Measurements from ENCODE around the gene ERC2.

The ERC2 gene

DNA sequence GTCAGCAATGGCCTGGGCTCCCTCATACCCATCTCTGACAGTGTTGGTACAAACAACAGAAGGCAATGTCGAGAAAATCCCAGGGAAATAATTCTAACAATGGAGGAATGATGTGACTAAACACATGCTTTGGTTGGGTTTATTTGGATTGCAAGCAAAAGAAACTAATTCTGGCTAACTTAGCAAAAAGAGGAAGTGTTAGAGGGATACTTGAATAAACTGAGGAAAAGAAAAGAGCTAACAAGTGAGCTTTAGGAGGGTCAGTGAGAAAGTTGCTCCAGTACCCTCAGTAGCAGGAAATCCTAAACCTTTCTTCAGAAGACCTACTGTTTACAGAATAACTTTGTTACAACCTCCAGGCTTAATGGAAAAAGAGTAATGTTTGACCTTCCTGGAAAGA lies 716.5 kb downstream of the ERC2 start:
- H3K27ac ChIP-seq (ENCODE audit: low read depth, low read length), result no peak overlapping the region
- no peaks in the 10 kb centered on the region for H3K9me3 ChIP-seq (ENCODE audit: control insufficient read depth in 1 of 2, low read length in 2 of 2)
- H3K9ac ChIP-seq (ENCODE audit: low read depth in 1 of 2, low read length in 2 of 2), result no peak overlapping the region
- H3K4me3 ChIP-seq (ENCODE audit: low read depth in 1 of 2, low read length in 2 of 2), result no peak overlapping the region
- H3K4me1 ChIP-seq (ENCODE audit: control insufficient read depth in 1 of 2, insufficient read depth in 2 of 2, low read length in 2 of 2), result no peaks in the 10 kb centered on the region
- no peaks in the 10 kb centered on the region for H3K36me3 ChIP-seq (ENCODE audit: control insufficient read depth in 1 of 2, insufficient read depth in 2 of 2, low read length in 2 of 2)
- H3K27me3 ChIP-seq (ENCODE audit: control insufficient read depth in 1 of 2, insufficient read depth in 2 of 2, low read length in 2 of 2), result no peaks in the 10 kb centered on the region

DNA sequence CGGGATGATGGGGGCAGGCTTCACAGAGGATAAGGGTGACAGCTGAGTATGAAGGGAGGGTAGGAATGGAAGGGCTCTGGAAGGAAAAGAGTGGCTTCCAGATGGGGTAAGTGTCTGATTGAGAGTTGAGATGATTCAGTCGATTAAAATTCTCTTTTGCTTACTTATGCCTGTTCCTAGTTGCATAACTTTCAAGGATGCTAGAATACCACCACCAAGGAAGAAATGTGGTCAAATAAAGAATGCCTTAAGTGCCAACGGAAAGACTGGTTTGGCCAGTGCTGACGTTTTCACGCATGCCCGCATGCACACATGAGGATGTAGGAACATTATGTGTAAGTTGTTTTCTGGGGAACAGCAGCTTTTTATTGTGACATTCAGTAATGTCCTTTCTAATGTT lies 717.7 kb downstream of the ERC2 start:
- Histone ChIP-seq H3K9ac (ENCODE audit: low read depth in 1 of 2, low read length in 2 of 2) (no peak overlapping the region), H3K36me3 (ENCODE audit: control insufficient read depth in 1 of 2, insufficient read depth in 2 of 2, low read length in 2 of 2) (no peaks in the 10 kb centered on the region), H3K27ac (ENCODE audit: low read depth, low read length) (no peak overlapping the region), H3K4me1 (ENCODE audit: control insufficient read depth in 1 of 2, insufficient read depth in 2 of 2, low read length in 2 of 2) (no peaks in the 10 kb centered on the region), H3K9me3 (ENCODE audit: control insufficient read depth in 1 of 2, low read length in 2 of 2) (no peaks in the 10 kb centered on the region), H3K4me3 (ENCODE audit: low read depth in 1 of 2, low read length in 2 of 2) (no peak overlapping the region), H3K27me3 (ENCODE audit: control insufficient read depth in 1 of 2, insufficient read depth in 2 of 2, low read length in 2 of 2) (no peaks in the 10 kb centered on the region)

GRCh38 chr3:55749036-55749435 lies 719.2 kb downstream of the ERC2 start:
- Histone ChIP-seq H3K9me3 (ENCODE audit: control insufficient read depth in 1 of 2, low read length in 2 of 2) (no peaks in the 10 kb centered on the region), H3K9ac (ENCODE audit: low read depth in 1 of 2, low read length in 2 of 2) (no peak overlapping the region), H3K4me3 (ENCODE audit: low read depth in 1 of 2, low read length in 2 of 2) (no peak overlapping the region), H3K4me1 (ENCODE audit: control insufficient read depth in 1 of 2, insufficient read depth in 2 of 2, low read length in 2 of 2) (no peaks in the 10 kb centered on the region), H3K27ac (ENCODE audit: low read depth, low read length) (no peak overlapping the region), H3K36me3 (ENCODE audit: control insufficient read depth in 1 of 2, insufficient read depth in 2 of 2, low read length in 2 of 2) (no peaks in the 10 kb centered on the region), H3K27me3 (ENCODE audit: control insufficient read depth in 1 of 2, insufficient read depth in 2 of 2, low read length in 2 of 2) (no peaks in the 10 kb centered on the region)

GRCh38 chr3:55746808-55747413 lies 721.4 kb downstream of the ERC2 start:
- Histone ChIP-seq H3K36me3 (ENCODE audit: control insufficient read depth in 1 of 2, insufficient read depth in 2 of 2, low read length in 2 of 2) (no peaks in the 10 kb centered on the region), H3K9ac (ENCODE audit: low read depth in 1 of 2, low read length in 2 of 2) (no peak overlapping the region), H3K4me3 (ENCODE audit: low read depth in 1 of 2, low read length in 2 of 2) (no peak overlapping the region), H3K9me3 (ENCODE audit: control insufficient read depth in 1 of 2, low read length in 2 of 2) (no peaks in the 10 kb centered on the region), H3K27ac (ENCODE audit: low read depth, low read length) (no peak overlapping the region), H3K4me1 (ENCODE audit: control insufficient read depth in 1 of 2, insufficient read depth in 2 of 2, low read length in 2 of 2) (no peaks in the 10 kb centered on the region), H3K27me3 (ENCODE audit: control insufficient read depth in 1 of 2, insufficient read depth in 2 of 2, low read length in 2 of 2) (no peaks in the 10 kb centered on the region)

DNA sequence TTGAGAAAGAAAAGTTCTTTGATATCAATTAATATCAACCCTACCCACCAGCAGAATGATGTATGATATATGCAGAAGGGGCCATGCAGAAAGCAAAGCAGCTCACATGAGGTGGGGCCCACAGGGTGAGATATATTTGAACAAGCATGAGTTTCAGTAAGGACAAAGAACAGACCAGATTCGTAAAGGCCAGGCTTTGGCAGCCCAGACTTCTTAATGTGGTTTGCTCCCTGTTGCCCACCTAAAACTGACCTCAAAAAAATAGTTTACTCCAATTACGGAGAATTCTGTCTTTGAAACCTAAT lies 725.5 kb downstream of the ERC2 start:
- Histone ChIP-seq H3K36me3 (ENCODE audit: control insufficient read depth in 1 of 2, insufficient read depth in 2 of 2, low read length in 2 of 2) (no peaks in the 10 kb centered on the region), H3K27ac (ENCODE audit: low read depth, low read length) (no peak overlapping the region), H3K27me3 (ENCODE audit: control insufficient read depth in 1 of 2, insufficient read depth in 2 of 2, low read length in 2 of 2) (no peaks in the 10 kb centered on the region), H3K9ac (ENCODE audit: low read depth in 1 of 2, low read length in 2 of 2) (no peak overlapping the region), H3K4me3 (ENCODE audit: low read depth in 1 of 2, low read length in 2 of 2) (no peak overlapping the region), H3K4me1 (ENCODE audit: control insufficient read depth in 1 of 2, insufficient read depth in 2 of 2, low read length in 2 of 2) (no peaks in the 10 kb centered on the region), H3K9me3 (ENCODE audit: control insufficient read depth in 1 of 2, low read length in 2 of 2) (no peaks in the 10 kb centered on the region)

GRCh38 chr3:55742022-55742831 lies 726.0 kb downstream of the ERC2 start:
- H3K9me3 ChIP-seq (ENCODE audit: control insufficient read depth in 1 of 2, low read length in 2 of 2), result no peaks in the 10 kb centered on the region
- H3K27me3 ChIP-seq (ENCODE audit: control insufficient read depth in 1 of 2, insufficient read depth in 2 of 2, low read length in 2 of 2), result no peaks in the 10 kb centered on the region
- no peak overlapping the region for H3K27ac ChIP-seq (ENCODE audit: low read depth, low read length)
- H3K9ac ChIP-seq (ENCODE audit: low read depth in 1 of 2, low read length in 2 of 2), result no peak overlapping the region
- H3K4me3 ChIP-seq (ENCODE audit: low read depth in 1 of 2, low read length in 2 of 2), result no peak overlapping the region
- H3K4me1 ChIP-seq (ENCODE audit: control insufficient read depth in 1 of 2, insufficient read depth in 2 of 2, low read length in 2 of 2), result no peaks in the 10 kb centered on the region
- no peaks in the 10 kb centered on the region for H3K36me3 ChIP-seq (ENCODE audit: control insufficient read depth in 1 of 2, insufficient read depth in 2 of 2, low read length in 2 of 2)

- no peaks in the 10 kb centered on the region for H3K36me3 ChIP-seq (ENCODE audit: control insufficient read depth in 1 of 2, insufficient read depth in 2 of 2, low read length in 2 of 2)
- no peak overlapping the region for H3K27ac ChIP-seq (ENCODE audit: low read depth, low read length)
- no peak overlapping the region for H3K9ac ChIP-seq (ENCODE audit: low read depth in 1 of 2, low read length in 2 of 2)
- no peaks in the 10 kb centered on the region for H3K9me3 ChIP-seq (ENCODE audit: control insufficient read depth in 1 of 2, low read length in 2 of 2)
- H3K27me3 ChIP-seq (ENCODE audit: control insufficient read depth in 1 of 2, insufficient read depth in 2 of 2, low read length in 2 of 2), result no peaks in the 10 kb centered on the region
- H3K4me1 ChIP-seq (ENCODE audit: control insufficient read depth in 1 of 2, insufficient read depth in 2 of 2, low read length in 2 of 2), result no peaks in the 10 kb centered on the region
- H3K4me3 ChIP-seq (ENCODE audit: low read depth in 1 of 2, low read length in 2 of 2), result no peak overlapping the region
Observed at GRCh38 chr3:55737186-55737585, 731.1 kb downstream of the ERC2 start.

DNA sequence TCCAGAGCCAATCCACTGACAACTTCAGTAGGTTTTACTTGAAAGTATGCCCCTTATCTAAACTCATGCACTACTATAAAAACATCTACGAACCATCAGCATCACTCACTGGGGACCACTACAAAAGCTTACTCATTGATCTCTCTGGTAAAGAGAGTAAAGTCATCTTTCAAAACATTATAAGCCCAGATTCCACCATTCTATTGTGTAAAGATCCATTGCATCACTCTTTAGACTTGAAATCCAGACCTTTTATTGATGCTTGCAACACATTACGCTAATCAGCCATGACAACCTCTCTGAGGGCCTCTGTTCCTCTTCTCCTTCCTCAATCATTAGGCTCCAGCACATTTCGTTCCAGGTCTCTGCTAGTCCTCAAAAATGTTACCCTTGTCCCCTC lies 732.3 kb downstream of the ERC2 start:
- Histone ChIP-seq H3K9ac (ENCODE audit: low read depth in 1 of 2, low read length in 2 of 2) (no peak overlapping the region), H3K36me3 (ENCODE audit: control insufficient read depth in 1 of 2, insufficient read depth in 2 of 2, low read length in 2 of 2) (no peaks in the 10 kb centered on the region), H3K4me1 (ENCODE audit: control insufficient read depth in 1 of 2, insufficient read depth in 2 of 2, low read length in 2 of 2) (no peaks in the 10 kb centered on the region), H3K27me3 (ENCODE audit: control insufficient read depth in 1 of 2, insufficient read depth in 2 of 2, low read length in 2 of 2) (no peaks in the 10 kb centered on the region), H3K27ac (ENCODE audit: low read depth, low read length) (no peak overlapping the region), H3K9me3 (ENCODE audit: control insufficient read depth in 1 of 2, low read length in 2 of 2) (no peaks in the 10 kb centered on the region), H3K4me3 (ENCODE audit: low read depth in 1 of 2, low read length in 2 of 2) (no peak overlapping the region)

GRCh38 chr3:55731741-55732140 lies 736.5 kb downstream of the ERC2 start:
- H3K9me3 ChIP-seq (ENCODE audit: control insufficient read depth in 1 of 2, low read length in 2 of 2), result no peaks in the 10 kb centered on the region
- no peaks in the 10 kb centered on the region for H3K27me3 ChIP-seq (ENCODE audit: control insufficient read depth in 1 of 2, insufficient read depth in 2 of 2, low read length in 2 of 2)
- H3K27ac ChIP-seq (ENCODE audit: low read depth, low read length), result no peak overlapping the region
- H3K9ac ChIP-seq (ENCODE audit: low read depth in 1 of 2, low read length in 2 of 2), result no peak overlapping the region
- no peak overlapping the region for H3K4me3 ChIP-seq (ENCODE audit: low read depth in 1 of 2, low read length in 2 of 2)
- H3K4me1 ChIP-seq (ENCODE audit: control insufficient read depth in 1 of 2, insufficient read depth in 2 of 2, low read length in 2 of 2), result no peaks in the 10 kb centered on the region
- no peaks in the 10 kb centered on the region for H3K36me3 ChIP-seq (ENCODE audit: control insufficient read depth in 1 of 2, insufficient read depth in 2 of 2, low read length in 2 of 2)

DNA sequence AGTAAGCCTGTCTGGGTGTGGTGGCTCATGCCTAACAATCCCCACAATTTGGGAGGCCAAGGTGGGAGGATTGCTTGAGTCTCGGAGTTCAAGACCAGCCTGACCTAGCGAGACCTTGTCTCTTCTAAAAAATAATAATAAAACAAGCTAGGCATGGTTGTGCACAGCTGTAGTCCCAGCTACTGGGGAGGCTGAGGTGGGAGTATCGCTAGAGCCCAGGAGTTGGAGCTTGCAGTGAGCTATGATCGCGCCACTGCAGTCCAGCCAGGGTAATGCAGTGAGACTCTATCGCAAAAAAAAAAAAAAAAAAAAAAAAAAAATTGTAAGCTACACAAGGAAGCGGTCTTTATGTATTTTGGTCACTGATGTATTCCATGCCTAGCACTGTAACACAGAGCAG lies 738.7 kb downstream of the ERC2 start:
- H3K9me3 ChIP-seq (ENCODE audit: control insufficient read depth in 1 of 2, low read length in 2 of 2), result no peaks in the 10 kb centered on the region
- no peaks in the 10 kb centered on the region for H3K36me3 ChIP-seq (ENCODE audit: control insufficient read depth in 1 of 2, insufficient read depth in 2 of 2, low read length in 2 of 2)
- H3K4me1 ChIP-seq (ENCODE audit: control insufficient read depth in 1 of 2, insufficient read depth in 2 of 2, low read length in 2 of 2), result no peaks in the 10 kb centered on the region
- no peaks in the 10 kb centered on the region for H3K27me3 ChIP-seq (ENCODE audit: control insufficient read depth in 1 of 2, insufficient read depth in 2 of 2, low read length in 2 of 2)
- H3K4me3 ChIP-seq (ENCODE audit: low read depth in 1 of 2, low read length in 2 of 2), result no peak overlapping the region
- no peak overlapping the region for H3K27ac ChIP-seq (ENCODE audit: low read depth, low read length)
- no peak overlapping the region for H3K9ac ChIP-seq (ENCODE audit: low read depth in 1 of 2, low read length in 2 of 2)
